Suprapubic skin (tissue), 4 donors: ENCODE results near the gene ARRB1.

Experiments
- EP300 ChIP-seq: sonication (generic); formaldehyde crosslinking; IDR thresholded peaks from one replicate; pipeline ENCODE4 v1.6.1; 2017; ENCODE audit warnings: antibody characterized with exemption
- POLR2A ChIP-seq, 2 donors: fragments of 450-650 bp; IDR thresholded peaks; one replicate each; pipeline ENCODE4 v1.6.1; 2017; ENCODE audit warnings: antibody characterized with exemption in 2 of 2, mild to moderate bottlenecking in 2 of 2, moderate library complexity in 2 of 2
- POLR2AphosphoS5 ChIP-seq, 3 donors: sonication (generic); formaldehyde crosslinking; IDR thresholded peaks; one replicate each; pipeline ENCODE4 v1.6.1; 2017; ENCODE audit warnings: antibody characterized with exemption in 3 of 3
- TF ChIP-seq, protein P1 (sequence below), 2 donors: fragments of 200-600 bp in 1 of 2; fragments of 450-650 bp in 1 of 2; sonication (generic) in 1 of 2; IDR thresholded peaks; one replicate each; pipeline ENCODE4 v1.5.1; 2016 to 2019; ENCODE audit warnings: antibody characterized with exemption in 2 of 2, mild to moderate bottlenecking in 1 of 2, moderate library complexity in 1 of 2

DNA sequence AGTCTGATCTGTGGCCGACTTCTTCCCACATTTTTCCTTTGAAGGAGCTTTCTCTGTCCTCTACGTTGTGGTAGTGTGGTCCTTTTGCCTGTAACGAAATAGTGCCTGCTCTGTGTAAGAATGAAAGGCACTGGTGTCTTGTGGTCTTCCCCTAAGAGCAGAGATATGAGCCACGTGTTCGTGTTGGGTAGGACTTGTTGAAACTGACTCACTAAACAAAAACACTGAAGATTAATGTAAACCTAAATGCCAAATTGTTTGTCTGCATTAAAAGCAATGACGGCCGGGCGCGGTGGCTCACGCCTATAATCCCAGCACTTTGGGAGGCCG is 37.8 kb upstream of the ARRB1 start:
- TF ChIP-seq, protein P1, sequence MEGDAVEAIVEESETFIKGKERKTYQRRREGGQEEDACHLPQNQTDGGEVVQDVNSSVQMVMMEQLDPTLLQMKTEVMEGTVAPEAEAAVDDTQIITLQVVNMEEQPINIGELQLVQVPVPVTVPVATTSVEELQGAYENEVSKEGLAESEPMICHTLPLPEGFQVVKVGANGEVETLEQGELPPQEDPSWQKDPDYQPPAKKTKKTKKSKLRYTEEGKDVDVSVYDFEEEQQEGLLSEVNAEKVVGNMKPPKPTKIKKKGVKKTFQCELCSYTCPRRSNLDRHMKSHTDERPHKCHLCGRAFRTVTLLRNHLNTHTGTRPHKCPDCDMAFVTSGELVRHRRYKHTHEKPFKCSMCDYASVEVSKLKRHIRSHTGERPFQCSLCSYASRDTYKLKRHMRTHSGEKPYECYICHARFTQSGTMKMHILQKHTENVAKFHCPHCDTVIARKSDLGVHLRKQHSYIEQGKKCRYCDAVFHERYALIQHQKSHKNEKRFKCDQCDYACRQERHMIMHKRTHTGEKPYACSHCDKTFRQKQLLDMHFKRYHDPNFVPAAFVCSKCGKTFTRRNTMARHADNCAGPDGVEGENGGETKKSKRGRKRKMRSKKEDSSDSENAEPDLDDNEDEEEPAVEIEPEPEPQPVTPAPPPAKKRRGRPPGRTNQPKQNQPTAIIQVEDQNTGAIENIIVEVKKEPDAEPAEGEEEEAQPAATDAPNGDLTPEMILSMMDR (IDR thresholded peaks at IDR 0.05): no peak
- no peak for TF ChIP-seq POLR2A (IDR thresholded peaks at IDR 0.05)
- TF ChIP-seq EP300: no peak
- no peak for TF ChIP-seq POLR2AphosphoS5 (IDR thresholded peaks at IDR 0.05)
